Hepatocyte (in vitro differentiated cells): ENCODE measurements around the gene FREM3. TPM values are rescaled to one million over a fixed set of nuclear protein-coding genes. Genes with fewer than 3 reads are reported as not detected.
A peak's percentile ranks its signal among the peaks of the same experiment; 100 is the strongest.

Experiments used
- DNase-seq: peaks from one replicate; pipeline ENCODE4 v3.0.0-alpha.2; 2016; ENCODE audit warnings: low spot score
- H2AFZ ChIP-seq: fragments of 200-600 bp; sonication (generic); 2 replicates; pipeline ENCODE4 v1.6.0; 2016; ENCODE audit warnings: antibody characterized with exemption, mild to moderate bottlenecking
- H3K27ac ChIP-seq: fragments of 200-600 bp; sonication (generic); 2 replicates; pipeline ENCODE4 v1.5.1; 2016; ENCODE audit warnings: mild to moderate bottlenecking
- H3K27me3 ChIP-seq: fragments of 200-600 bp; sonication (generic); 2 replicates; pipeline ENCODE4 v1.6.1; 2016
- H3K36me3 ChIP-seq: fragments of 200-600 bp; sonication (generic); replicated peaks from 2 replicates; pipeline ENCODE4 v1.5.1; 2016; ENCODE audit warnings: low read depth; ENCODE audit not compliant: insufficient read depth
- H3K4me1 ChIP-seq: fragments of 200-600 bp; sonication (generic); 2 replicates; pipeline ENCODE4 v1.5.1; 2016; ENCODE audit warnings: mild to moderate bottlenecking, moderate library complexity; ENCODE audit not compliant: insufficient read depth
- H3K4me2 ChIP-seq: fragments of 200-600 bp; sonication (generic); 2 replicates; pipeline ENCODE4 v1.6.0; 2016
- H3K4me3 ChIP-seq: fragments of 200-600 bp; sonication (generic); 2 replicates; pipeline ENCODE4 v1.5.1; 2016; ENCODE audit warnings: mild to moderate bottlenecking
- H3K79me2 ChIP-seq: fragments of 200-600 bp; sonication (generic); 2 replicates; pipeline ENCODE4 v1.6.0; 2017; ENCODE audit warnings: mild to moderate bottlenecking
- H3K9me2 ChIP-seq: fragments of 200-600 bp; sonication (generic); replicated peaks from 2 replicates; pipeline ENCODE4 v1.6.0; 2017; ENCODE audit warnings: mild to moderate bottlenecking; ENCODE audit not compliant: insufficient read depth
- H3K9me3 ChIP-seq: fragments of 200-600 bp; sonication (generic); 2 replicates; pipeline ENCODE4 v1.5.1; 2016; ENCODE audit warnings: low read depth, mild to moderate bottlenecking
- H4K20me1 ChIP-seq: fragments of 200-600 bp; sonication (generic); 2 replicates; pipeline ENCODE4 v1.6.0; 2016; ENCODE audit warnings: mild to moderate bottlenecking; ENCODE audit not compliant: insufficient read depth, poor library complexity, severe bottlenecking
- EZH2 ChIP-seq: fragments of 200-600 bp; sonication (generic); IDR thresholded peaks from 2 replicates; pipeline ENCODE4 v1.6.1; 2016; ENCODE audit warnings: antibody characterized with exemption, mild to moderate bottlenecking, borderline replicate concordance
- EZH2phosphoT487 ChIP-seq: fragments of 200-600 bp; sonication (generic); IDR thresholded peaks from one replicate; pipeline ENCODE4 v1.6.1; 2018; ENCODE audit warnings: antibody characterized with exemption, mild to moderate bottlenecking, low read depth, moderate library complexity; ENCODE audit not compliant: unreplicated experiment, severe bottlenecking
- WGBS: methylation state at CpG from one replicate; pipeline ENCODE4 v1.1.6; 2016; ENCODE audit warnings: low lambda C conversion rate; ENCODE audit errors: missing lambda C conversion rate; 5-methylcytosine and 5-hydroxymethylcytosine counted together
- polyA plus RNA-seq: library from polyadenylated mRNA; unstranded; fragments of >200 nt; fragmentation: Nextera tagmentation; extraction: Ambion mirVana; gene quantifications from 2 replicates; pipeline ENCODE4 v1.2.1, GENCODE V29; 2016
- total RNA-seq: library from RNA; depleted of rRNA; stranded (reverse); fragments of >200 nt; gene quantifications from 2 replicates; pipeline ENCODE4 v1.2.3, GENCODE V29; 2014
- TF ChIP-seq, protein P1 (sequence below): fragments of 200-600 bp; sonication (generic); IDR thresholded peaks from 2 replicates; pipeline ENCODE4 v1.5.1; 2016; ENCODE audit warnings: antibody characterized with exemption, mild to moderate bottlenecking; ENCODE audit not compliant: poor library complexity

Gene FREM3
- total and polyA plus RNA-seq, 2 experiments from 2014 or later = 0.23 TPM; not detected in 1

DNA sequence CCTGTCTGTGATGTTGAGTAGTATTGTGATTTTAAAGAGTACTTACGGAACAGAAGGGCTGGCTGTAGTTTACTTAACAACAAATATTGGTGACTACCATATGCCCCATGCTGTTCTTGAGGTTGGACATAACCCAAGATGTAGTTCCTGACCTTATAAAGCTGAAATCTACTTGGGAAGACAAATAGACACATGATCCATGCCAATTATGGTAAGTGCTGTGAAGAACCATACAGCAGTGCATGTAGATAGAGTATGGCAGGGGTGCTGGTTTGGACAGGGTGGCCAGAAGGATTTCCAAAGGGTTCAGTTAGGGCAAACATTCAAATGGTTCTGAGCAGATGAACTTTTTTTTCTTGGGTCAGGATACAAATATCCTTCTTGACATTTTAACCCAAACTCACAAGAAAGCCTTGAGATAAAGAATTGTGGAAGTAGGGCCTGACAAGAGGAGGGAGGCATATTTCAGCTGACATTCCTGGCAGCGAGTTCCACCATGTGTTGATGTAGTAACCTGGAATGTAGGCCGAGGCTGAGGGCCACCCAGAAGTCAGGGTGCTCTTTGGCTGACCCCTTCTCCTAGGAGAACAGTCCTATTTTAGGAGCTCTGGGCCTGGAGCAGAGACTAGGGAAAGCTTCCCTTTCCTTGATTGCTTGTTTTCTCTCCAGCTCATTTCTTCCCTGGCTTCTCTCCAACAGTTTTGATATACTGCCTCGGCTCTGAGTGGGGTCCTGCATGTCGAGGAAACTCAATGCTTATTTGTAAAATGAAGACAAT lies 74.2 kb downstream of the FREM3 start:
- no peak overlapping the region for H2AFZ ChIP-seq
- no peak overlapping the region for H3K4me3 ChIP-seq
- H3K27me3 ChIP-seq = no peaks in the 10 kb centered on the region
- WGBS = 60% methylated on average over 5 of the region's 5 CpGs
- peaks cover 3% of the 10 kb centered on the region for H3K4me1 ChIP-seq
- peak overlapping the region; percentile 3 for H3K27ac ChIP-seq
- no peaks in the 10 kb centered on the region for H3K9me3 ChIP-seq
- no peaks in the 10 kb centered on the region for H4K20me1 ChIP-seq
- DNase-seq = peak; percentile 8
- TF ChIP-seq, protein P1, sequence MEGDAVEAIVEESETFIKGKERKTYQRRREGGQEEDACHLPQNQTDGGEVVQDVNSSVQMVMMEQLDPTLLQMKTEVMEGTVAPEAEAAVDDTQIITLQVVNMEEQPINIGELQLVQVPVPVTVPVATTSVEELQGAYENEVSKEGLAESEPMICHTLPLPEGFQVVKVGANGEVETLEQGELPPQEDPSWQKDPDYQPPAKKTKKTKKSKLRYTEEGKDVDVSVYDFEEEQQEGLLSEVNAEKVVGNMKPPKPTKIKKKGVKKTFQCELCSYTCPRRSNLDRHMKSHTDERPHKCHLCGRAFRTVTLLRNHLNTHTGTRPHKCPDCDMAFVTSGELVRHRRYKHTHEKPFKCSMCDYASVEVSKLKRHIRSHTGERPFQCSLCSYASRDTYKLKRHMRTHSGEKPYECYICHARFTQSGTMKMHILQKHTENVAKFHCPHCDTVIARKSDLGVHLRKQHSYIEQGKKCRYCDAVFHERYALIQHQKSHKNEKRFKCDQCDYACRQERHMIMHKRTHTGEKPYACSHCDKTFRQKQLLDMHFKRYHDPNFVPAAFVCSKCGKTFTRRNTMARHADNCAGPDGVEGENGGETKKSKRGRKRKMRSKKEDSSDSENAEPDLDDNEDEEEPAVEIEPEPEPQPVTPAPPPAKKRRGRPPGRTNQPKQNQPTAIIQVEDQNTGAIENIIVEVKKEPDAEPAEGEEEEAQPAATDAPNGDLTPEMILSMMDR = no peak
- no peak for TF ChIP-seq EZH2
- TF ChIP-seq EZH2phosphoT487 = no peak
- H3K4me2 ChIP-seq = no peak overlapping the region
- no peaks in the 10 kb centered on the region for H3K9me2 ChIP-seq
- no peaks in the 10 kb centered on the region for H3K79me2 ChIP-seq
- H3K36me3 ChIP-seq = no peaks in the 10 kb centered on the region

DNA sequence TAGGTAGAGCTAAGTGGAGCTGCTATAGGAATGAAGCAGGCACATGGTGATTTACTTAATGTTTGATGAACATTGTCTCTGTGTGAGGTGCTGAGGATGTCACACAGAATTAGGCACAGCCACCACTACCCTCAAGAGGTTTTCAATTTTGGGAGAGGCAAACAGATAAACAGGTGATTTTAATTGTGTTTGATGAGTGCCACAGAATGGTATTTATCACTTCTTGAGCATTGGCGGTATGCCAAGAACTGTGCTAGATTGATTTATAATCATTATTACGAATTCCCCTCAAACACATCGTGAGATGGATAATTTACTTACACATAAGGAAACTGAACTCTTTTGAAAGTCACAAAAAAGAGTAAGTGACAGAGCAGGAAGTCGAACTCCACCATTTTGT lies 74.8 kb downstream of the FREM3 start:
- Histone ChIP-seq H3K79me2 (no peaks in the 10 kb centered on the region), H3K27ac (peak overlapping the region; percentile 3), H4K20me1 (no peaks in the 10 kb centered on the region), H2AFZ (no peak overlapping the region), H3K9me2 (no peaks in the 10 kb centered on the region), H3K36me3 (no peaks in the 10 kb centered on the region), H3K4me1 (peaks cover 3% of the 10 kb centered on the region), H3K4me3 (no peak overlapping the region), H3K27me3 (no peaks in the 10 kb centered on the region), H3K9me3 (no peaks in the 10 kb centered on the region), H3K4me2 (no peak overlapping the region)
- TF ChIP-seq, protein P1 = no peak
- TF ChIP-seq EZH2phosphoT487 (no peak), EZH2 (no peak)
- WGBS = 91% methylated on average over 4 of the region's 4 CpGs
- DNase-seq = no peak

DNA sequence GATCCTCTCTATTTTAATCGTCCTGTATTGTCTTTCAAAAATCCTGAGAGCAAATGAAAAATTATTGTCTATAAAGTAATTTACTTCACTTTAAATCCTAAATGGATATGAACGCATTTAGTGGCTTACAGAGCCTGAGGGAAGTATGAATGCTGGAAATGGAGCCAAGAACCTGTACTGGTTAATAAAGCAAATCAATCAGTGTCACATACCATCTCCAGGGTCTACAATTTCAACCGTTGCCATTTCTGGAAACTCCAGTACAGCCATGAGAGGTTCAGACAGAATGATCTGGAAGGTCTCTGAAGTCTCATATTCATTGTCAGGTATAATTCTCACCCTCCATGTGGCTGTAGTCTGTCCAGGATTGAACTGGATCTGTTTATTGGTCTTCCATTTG lies 76.6 kb downstream of the FREM3 start:
- Histone ChIP-seq H3K79me2 (no peaks in the 10 kb centered on the region), H3K27me3 (no peaks in the 10 kb centered on the region), H3K27ac (no peak overlapping the region), H4K20me1 (no peaks in the 10 kb centered on the region), H2AFZ (no peak overlapping the region), H3K4me2 (no peak overlapping the region), H3K36me3 (no peaks in the 10 kb centered on the region), H3K4me1 (peaks cover 3% of the 10 kb centered on the region), H3K4me3 (no peak overlapping the region), H3K9me2 (no peaks in the 10 kb centered on the region), H3K9me3 (no peaks in the 10 kb centered on the region)
- 70% methylated on average over 3 of the region's 3 CpGs for WGBS
- DNase-seq = no peak
- TF ChIP-seq EZH2 (no peak), EZH2phosphoT487 (no peak)
- TF ChIP-seq, protein P1 = no peak
